Measurements from ENCODE around the gene TAF6. TPM values are rescaled to one million over a fixed set of nuclear protein-coding genes. Genes with fewer than 3 reads are reported as not detected.

The TAF6 gene
- total and polyA plus RNA-seq, 9 of the 15 experiments (the other 6 are each of a cell fraction or from before 2014, with no cell fraction given): 0.78 to 78.7 (median 21.3) TPM

GRCh38 chr7:100158229-100159098 lies 39.3 kb upstream of the TAF6 start, which contains the start of gene TRAPPC14 (continued):
- TF ChIP-seq MAFG (tag; conservative IDR thresholded peaks at IDR 0.05) (no peak), MLLT1 (IDR thresholded peaks at IDR 0.05) (no peak), ZBTB5 (IDR thresholded peaks at IDR 0.05) (no peak), ZBTB40 (IDR thresholded peaks at IDR 0.05) (peak; percentile 95), ZBTB40 (CRISPR knock-in tag; IDR thresholded peaks at IDR 0.05) (no peak), CGGBP1 (CRISPR knock-in tag; IDR thresholded peaks at IDR 0.05) (no peak; the same call in 1 of the 2 replicates), ZZZ3 (IDR thresholded peaks at IDR 0.05) (no peak), SAFB (IDR thresholded peaks at IDR 0.05; ENCODE audit: borderline replicate concordance, low read depth, low read length) (peak; percentile 57; the same call in 1 of the 2 replicates), E2F3 (CRISPR knock-in tag; IDR thresholded peaks at IDR 0.05) (0 out of 2 replicates have a peak, but pooled peaks have one; percentile 15), PHF8 (IDR thresholded peaks at IDR 0.05; ENCODE audit: borderline replicate concordance, low read length) (peak; percentile 80; the same call in 1 of the 2 replicates), FOXP4 (CRISPR knock-in tag; IDR thresholded peaks at IDR 0.05; ENCODE audit: borderline replicate concordance) (no peak)

Measured in K562 (cell line).